ENCODE measurements around the gene HTR6. TPM values are rescaled to one million over a fixed set of nuclear protein-coding genes. Genes with fewer than 3 reads are reported as not detected.

HTR6 gene
- total and polyA plus RNA-seq, 2 of the 4 experiments (the other 2 are of a cell fraction): not detected

DNA sequence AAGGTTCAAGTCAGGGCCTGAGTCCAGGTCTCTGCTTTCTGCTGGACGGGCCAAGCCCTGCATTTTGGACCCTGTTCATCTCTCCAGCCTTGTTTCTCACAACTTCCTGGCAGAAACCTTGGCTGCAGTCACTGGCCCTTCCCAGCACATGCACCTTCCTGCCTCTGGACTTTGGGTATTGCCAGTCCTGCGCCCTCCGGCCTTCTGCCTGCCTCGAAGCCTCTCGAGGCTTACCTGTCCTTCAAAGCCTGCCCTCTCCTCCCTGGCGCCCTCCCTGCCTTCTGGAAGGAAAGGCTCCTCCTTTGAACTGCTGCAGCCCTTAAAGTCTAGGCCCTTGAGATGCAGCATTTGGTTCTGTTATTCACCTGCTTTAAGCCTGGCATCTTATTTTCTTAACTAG, 52.8 kb downstream of the HTR6 start:
- Histone ChIP-seq H3K4me2 (ENCODE audit: low read depth, low read length) (no peak overlapping the region), H2BK120ac (ENCODE audit: low read depth, low read length) (no peak overlapping the region), H3K56ac (ENCODE audit: extremely low read depth, insufficient read depth, low read length) (no peak overlapping the region), H4K91ac (ENCODE audit: insufficient read depth, low read depth, low read length) (no peak overlapping the region), H3K9ac (ENCODE audit: low read depth, low read length) (no peak overlapping the region), H3K9me3 (ENCODE audit: control insufficient read depth, insufficient read depth, low read length) (no peaks in the 10 kb centered on the region), H2BK15ac (ENCODE audit: low read depth, low read length) (no peak overlapping the region), H4K8ac (ENCODE audit: low read depth in 2 of 2, low read length in 2 of 2) (no peak overlapping the region), H4K5ac (ENCODE audit: low read depth, low read length) (no peak overlapping the region), H3K14ac (replicated peaks; ENCODE audit: low read depth, low read length) (no peak overlapping the region), H3K27ac (ENCODE audit: insufficient read depth, low read length) (no peak overlapping the region), H2BK20ac (ENCODE audit: low read depth, low read length) (no peak overlapping the region), H2AFZ (replicated peaks; ENCODE audit: low read length, poor library complexity) (no peak overlapping the region), H3K4ac (ENCODE audit: low read depth, low read length) (no peak overlapping the region), H2BK5ac (ENCODE audit: low read depth, low read length, poor library complexity, severe bottlenecking) (no peak overlapping the region), H3K4me1 (ENCODE audit: control insufficient read depth, insufficient read depth, low read length) (no peaks in the 10 kb centered on the region), H3K27me3 (ENCODE audit: control insufficient read depth, insufficient read depth, low read length) (no peaks in the 10 kb centered on the region), H2AK5ac (ENCODE audit: low read depth, low read length) (no peak overlapping the region), H3K23ac (ENCODE audit: low read depth, low read length) (no peak overlapping the region), H4K20me1 (ENCODE audit: insufficient read depth, low read length) (no peaks in the 10 kb centered on the region), H3K79me1 (ENCODE audit: low read depth in 1 of 2, low read length in 2 of 2) (no peaks in the 10 kb centered on the region), H3K18ac (ENCODE audit: low read depth, low read length) (no peak overlapping the region), H2AK9ac (replicated peaks; ENCODE audit: low read depth, low read length, poor library complexity) (no peak overlapping the region), H3K4me3 (ENCODE audit: insufficient read depth, low read depth, low read length) (no peak overlapping the region), H3K36me3 (ENCODE audit: control insufficient read depth, insufficient read depth, low read length) (peaks cover 2% of the 10 kb centered on the region), H3K9me1 (ENCODE audit: insufficient read depth, low read length) (peaks cover 2% of the 10 kb centered on the region; the same call in 1 of the 2 replicates)
- WGBS, 2 experiments (ENCODE audit: extremely low coverage in 2 of 2, insufficient read length in 1 of 2): 94% methylated on average over 2 of the region's 6 CpGs; no CpG with 5 or more reads in 1 of the 2 experiments
- no peak for ATAC-seq (ENCODE audit: low read depth)
- in situ Hi-C loops (cut with MboI; ENCODE audit: low sequenced_read_pairs) (no loop called here), intact Hi-C loops (cut with micrococcal nuclease) (loop anchor here (5.0 kb wide), 1 partner anchor 435 kb away; no protein-coding TSS in a partner anchor), dilution Hi-C loops (cut with HindIII; ENCODE audit: low sequenced_read_pairs, unreplicated experiment) (no loop called here)
- TF ChIP-seq, protein P1, sequence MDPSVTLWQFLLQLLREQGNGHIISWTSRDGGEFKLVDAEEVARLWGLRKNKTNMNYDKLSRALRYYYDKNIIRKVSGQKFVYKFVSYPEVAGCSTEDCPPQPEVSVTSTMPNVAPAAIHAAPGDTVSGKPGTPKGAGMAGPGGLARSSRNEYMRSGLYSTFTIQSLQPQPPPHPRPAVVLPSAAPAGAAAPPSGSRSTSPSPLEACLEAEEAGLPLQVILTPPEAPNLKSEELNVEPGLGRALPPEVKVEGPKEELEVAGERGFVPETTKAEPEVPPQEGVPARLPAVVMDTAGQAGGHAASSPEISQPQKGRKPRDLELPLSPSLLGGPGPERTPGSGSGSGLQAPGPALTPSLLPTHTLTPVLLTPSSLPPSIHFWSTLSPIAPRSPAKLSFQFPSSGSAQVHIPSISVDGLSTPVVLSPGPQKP (IDR thresholded peaks at IDR 0.05; ENCODE audit: borderline replicate concordance, low read depth, low read length): no peak
- TF ChIP-seq MXI1 (IDR thresholded peaks at IDR 0.05; ENCODE audit: borderline replicate concordance, low read depth, low read length) (no peak), POLR2A (IDR thresholded peaks at IDR 0.05; ENCODE audit: low read depth, low read length) (no peak), NFE2L2 (IDR thresholded peaks at IDR 0.05; ENCODE audit: low read depth, low read length) (no peak), MAZ (IDR thresholded peaks at IDR 0.05; ENCODE audit: borderline replicate concordance, low read depth, low read length) (no peak), SMC3 (IDR thresholded peaks at IDR 0.05; ENCODE audit: low read depth, low read length) (no peak), RFX5 (IDR thresholded peaks at IDR 0.05; ENCODE audit: low read depth, low read length) (no peak), RCOR1 (IDR thresholded peaks at IDR 0.05; ENCODE audit: insufficient replicate concordance, low read length) (no peak), BHLHE40 (IDR thresholded peaks at IDR 0.05; ENCODE audit: low read depth, low read length) (no peak), CEBPB (IDR thresholded peaks at IDR 0.05; ENCODE audit: low read depth, low read length) (no peak), MAFK (IDR thresholded peaks at IDR 0.05; ENCODE audit: low read depth, low read length) (no peak), FOS (IDR thresholded peaks at IDR 0.05; ENCODE audit: low read depth, low read length) (no peak), CHD1 (IDR thresholded peaks at IDR 0.05; ENCODE audit: low read depth, low read length) (no peak), RAD21 (IDR thresholded peaks at IDR 0.05; ENCODE audit: low read length) (no peak)
- TF ChIP-seq, protein P2, sequence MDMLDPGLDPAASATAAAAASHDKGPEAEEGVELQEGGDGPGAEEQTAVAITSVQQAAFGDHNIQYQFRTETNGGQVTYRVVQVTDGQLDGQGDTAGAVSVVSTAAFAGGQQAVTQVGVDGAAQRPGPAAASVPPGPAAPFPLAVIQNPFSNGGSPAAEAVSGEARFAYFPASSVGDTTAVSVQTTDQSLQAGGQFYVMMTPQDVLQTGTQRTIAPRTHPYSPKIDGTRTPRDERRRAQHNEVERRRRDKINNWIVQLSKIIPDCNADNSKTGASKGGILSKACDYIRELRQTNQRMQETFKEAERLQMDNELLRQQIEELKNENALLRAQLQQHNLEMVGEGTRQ (IDR thresholded peaks at IDR 0.05; ENCODE audit: low read depth, low read length): no peak
- TF ChIP-seq, protein P3, sequence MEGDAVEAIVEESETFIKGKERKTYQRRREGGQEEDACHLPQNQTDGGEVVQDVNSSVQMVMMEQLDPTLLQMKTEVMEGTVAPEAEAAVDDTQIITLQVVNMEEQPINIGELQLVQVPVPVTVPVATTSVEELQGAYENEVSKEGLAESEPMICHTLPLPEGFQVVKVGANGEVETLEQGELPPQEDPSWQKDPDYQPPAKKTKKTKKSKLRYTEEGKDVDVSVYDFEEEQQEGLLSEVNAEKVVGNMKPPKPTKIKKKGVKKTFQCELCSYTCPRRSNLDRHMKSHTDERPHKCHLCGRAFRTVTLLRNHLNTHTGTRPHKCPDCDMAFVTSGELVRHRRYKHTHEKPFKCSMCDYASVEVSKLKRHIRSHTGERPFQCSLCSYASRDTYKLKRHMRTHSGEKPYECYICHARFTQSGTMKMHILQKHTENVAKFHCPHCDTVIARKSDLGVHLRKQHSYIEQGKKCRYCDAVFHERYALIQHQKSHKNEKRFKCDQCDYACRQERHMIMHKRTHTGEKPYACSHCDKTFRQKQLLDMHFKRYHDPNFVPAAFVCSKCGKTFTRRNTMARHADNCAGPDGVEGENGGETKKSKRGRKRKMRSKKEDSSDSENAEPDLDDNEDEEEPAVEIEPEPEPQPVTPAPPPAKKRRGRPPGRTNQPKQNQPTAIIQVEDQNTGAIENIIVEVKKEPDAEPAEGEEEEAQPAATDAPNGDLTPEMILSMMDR (conservative IDR thresholded peaks at IDR 0.05; ENCODE audit: low read depth, low read length): no peak
- POLR2A ChIA-PET (ENCODE audit: unreplicated experiment): no interaction called here
- CTCF ChIA-PET: no interaction called here
- DNase-seq: no peak
- BruUV-seq (replicated peaks): no TSS peak
